NCI-H2107 (cell line): ENCODE results near the gene MAGEB3.

Source experiments
- DNase-seq: peaks from one replicate; lab custom pipeline; 2025; lab: John Stamatoyannopoulos, UW

MAGEB3 gene

GRCh38 chrX:30280428-30280827 is 50.0 kb downstream of the MAGEB3 start:
- no peak for DNase-seq

GRCh38 chrX:30282527-30282926 is 52.1 kb downstream of the MAGEB3 start:
- DNase-seq = no peak

- DNase-seq = no peak
Observed at GRCh38 chrX:30283456-30284200, 53.2 kb downstream of the MAGEB3 start.
